H9 (cell line): ENCODE results near the gene RNF149. TPM values are rescaled to one million over a fixed set of nuclear protein-coding genes. Genes with fewer than 3 reads are reported as not detected.

ENCODE experiments used
- DNase-seq: peaks from one replicate; pipeline ENCODE4 v3.0.0-alpha.2; 2017
- H2AFZ ChIP-seq: one replicate; pipeline ENCODE4 v1.6.1; 2013; ENCODE audit warnings: mild to moderate bottlenecking, low read length, control low read depth, moderate library complexity
- H2AK5ac ChIP-seq: 2 replicates; pipeline ENCODE4 v1.6.1; 2013; ENCODE audit warnings: low read length, control low read depth, mixed read lengths; ENCODE audit not compliant: insufficient read length
- H2BK120ac ChIP-seq: one replicate; pipeline ENCODE4 v1.6.1; 2013; ENCODE audit warnings: low read depth, mild to moderate bottlenecking, low read length, control low read depth, inconsistent platforms; ENCODE audit not compliant: poor library complexity, severe bottlenecking
- H2BK12ac ChIP-seq: 2 replicates; pipeline ENCODE4 v1.6.1; 2013; ENCODE audit warnings: low read length, control low read depth, mixed read lengths, low read depth; ENCODE audit not compliant: insufficient read length
- H2BK15ac ChIP-seq: 2 replicates; pipeline ENCODE4 v1.6.1; 2013; ENCODE audit warnings: low read depth, low read length, control low read depth
- H2BK20ac ChIP-seq: one replicate; pipeline ENCODE4 v1.6.1; 2013; ENCODE audit warnings: low read depth, mild to moderate bottlenecking, low read length, control low read depth, inconsistent platforms; ENCODE audit not compliant: poor library complexity, severe bottlenecking
- H2BK5ac ChIP-seq: 2 replicates; pipeline ENCODE4 v1.6.1; 2013; ENCODE audit warnings: low read length, control low read depth, mixed read lengths; ENCODE audit not compliant: insufficient read length
- H3K14ac ChIP-seq: 2 replicates; pipeline ENCODE4 v1.6.1; 2013; ENCODE audit warnings: low read length, control low read depth; ENCODE audit not compliant: insufficient read depth
- H3K18ac ChIP-seq: 2 replicates; pipeline ENCODE4 v1.6.1; 2013; ENCODE audit warnings: low read depth, mild to moderate bottlenecking, mixed read lengths, low read length, control low read depth; ENCODE audit not compliant: insufficient read length
- H3K23ac ChIP-seq: 2 replicates; pipeline ENCODE4 v1.6.1; 2013; ENCODE audit warnings: low read length, control low read depth, mixed read lengths, low read depth; ENCODE audit not compliant: insufficient read length
- H3K23me2 ChIP-seq: 2 replicates; pipeline ENCODE4 v1.6.1; 2013; ENCODE audit warnings: low read depth, mild to moderate bottlenecking, mixed read lengths, low read length, control low read depth; ENCODE audit not compliant: insufficient read length, poor library complexity, severe bottlenecking
- H3K27ac ChIP-seq: 2 replicates; pipeline ENCODE4 v1.5.1; 2013; ENCODE audit warnings: low read length, control low read depth, mixed read lengths, low read depth; ENCODE audit not compliant: insufficient read length
- H3K27me3 ChIP-seq: 2 replicates; pipeline ENCODE4 v1.6.1; 2013; ENCODE audit warnings: low read length, control low read depth, inconsistent platforms; ENCODE audit not compliant: insufficient read depth
- H3K4ac ChIP-seq: 2 replicates; pipeline ENCODE4 v1.6.1; 2013; ENCODE audit warnings: low read depth, mild to moderate bottlenecking, control low read depth, inconsistent platforms, low read length, moderate library complexity
- H3K4me1 ChIP-seq: 2 replicates; pipeline ENCODE4 v1.6.1; 2013; ENCODE audit warnings: low read length, control low read depth, inconsistent platforms; ENCODE audit not compliant: insufficient read depth
- H3K4me2 ChIP-seq: 2 replicates; pipeline ENCODE4 v1.6.1; 2013; ENCODE audit warnings: low read length, control low read depth, mixed read lengths; ENCODE audit not compliant: insufficient read length, insufficient read depth
- H3K56ac ChIP-seq: 2 replicates; pipeline ENCODE4 v1.6.1; 2013; ENCODE audit warnings: low read depth, mild to moderate bottlenecking, mixed read lengths, low read length, control low read depth; ENCODE audit not compliant: insufficient read length
- H3K79me1 ChIP-seq: 2 replicates; pipeline ENCODE4 v1.6.1; 2013; ENCODE audit warnings: low read depth, mild to moderate bottlenecking, moderate library complexity, low read length, control low read depth, inconsistent platforms; ENCODE audit not compliant: insufficient read depth, poor library complexity, severe bottlenecking
- H3K79me2 ChIP-seq: 2 replicates; pipeline ENCODE4 v1.6.1; 2013; ENCODE audit warnings: low read length, control low read depth, inconsistent platforms; ENCODE audit not compliant: insufficient read depth
- H3K9ac ChIP-seq: 2 replicates; pipeline ENCODE4 v1.6.1; 2013; ENCODE audit warnings: low read length, control low read depth, mixed read lengths; ENCODE audit not compliant: insufficient read length; ENCODE audit errors: extremely low read depth
- H3K9me3 ChIP-seq: one replicate; pipeline ENCODE4 v1.6.1; 2013; ENCODE audit warnings: low read depth, low read length, inconsistent platforms; ENCODE audit not compliant: control insufficient read depth
- H3T11ph ChIP-seq: one replicate; pipeline ENCODE4 v1.6.1; 2013; ENCODE audit warnings: mild to moderate bottlenecking, low read length, control low read depth, inconsistent platforms
- H4K20me1 ChIP-seq: one replicate; pipeline ENCODE4 v1.6.1; 2013; ENCODE audit not compliant: control insufficient read depth, insufficient read length, insufficient read depth
- H4K5ac ChIP-seq: 2 replicates; pipeline ENCODE4 v1.6.1; 2013; ENCODE audit warnings: low read depth, mild to moderate bottlenecking, mixed read lengths, low read length, control low read depth; ENCODE audit not compliant: insufficient read length
- H4K8ac ChIP-seq: replicated peaks from 2 replicates; pipeline ENCODE4 v1.6.1; 2013; ENCODE audit warnings: low read length, control low read depth, mixed read lengths, low read depth; ENCODE audit not compliant: insufficient read length
- H4K91ac ChIP-seq: 2 replicates; pipeline ENCODE4 v1.6.1; 2013; ENCODE audit warnings: low read depth, mild to moderate bottlenecking, moderate library complexity, mixed read lengths, low read length, control low read depth; ENCODE audit not compliant: insufficient read length
- H3K27ac Mint-ChIP-seq, 3 experiments: 2 replicates in 2 of 3; 3 replicates in 1 of 3; pipeline ENCODE4 v1.8.0; 2020 to 2021; ENCODE audit warnings: mixed read lengths in 3 of 3, mild to moderate bottlenecking in 1 of 3, moderate library complexity in 1 of 3
- H3K27me3 Mint-ChIP-seq: 2 replicates; pipeline ENCODE4 v1.8.0; 2021; ENCODE audit warnings: low read depth, mild to moderate bottlenecking, moderate library complexity, mixed read lengths
- H3K36me3 Mint-ChIP-seq, 3 experiments: 2 replicates in 2 of 3; 3 replicates in 1 of 3; pipeline ENCODE4 v1.8.0; 2020 to 2021; ENCODE audit warnings: low read depth in 3 of 3, mixed read lengths in 3 of 3; ENCODE audit not compliant: insufficient read depth in 1 of 3
- H3K4me1 Mint-ChIP-seq, 2 experiments: 2 replicates each; pipeline ENCODE4 v1.8.0; 2020; ENCODE audit warnings: mixed read lengths in 2 of 2
- H3K4me3 Mint-ChIP-seq, 2 experiments: 2 replicates in 1 of 2; 3 replicates in 1 of 2; pipeline ENCODE4 v1.8.0; 2020 to 2021; ENCODE audit warnings: mild to moderate bottlenecking in 2 of 2, mixed read lengths in 2 of 2, moderate library complexity in 1 of 2
- H3K9me3 Mint-ChIP-seq, 2 experiments: 2 replicates in 1 of 2; 3 replicates in 1 of 2; pipeline ENCODE4 v1.8.0; 2020; ENCODE audit warnings: mild to moderate bottlenecking in 2 of 2, mixed read lengths in 2 of 2, moderate library complexity in 1 of 2
- WGBS: extraction: QIAGEN DNeasy Blood & Tissue Kit; methylation state at CpG from one replicate; pipeline ENCODE4 v1.1.7; 2013; ENCODE audit warnings: missing lambda C conversion rate, low lambda C conversion rate, mixed read lengths; ENCODE audit not compliant: insufficient read length; ENCODE audit errors: extremely low coverage; 5-methylcytosine and 5-hydroxymethylcytosine counted together
- total RNA-seq: library from RNA; stranded (reverse); gene quantifications from 2 replicates; pipeline ENCODE4 v1.2.1, GENCODE V29; 2021
- TF ChIP-seq, protein P1 (sequence below): fragments of 200-600 bp; sonication (generic); conservative IDR thresholded peaks from 3 replicates; pipeline ENCODE4 v1.8.0; 2021; ENCODE audit warnings: antibody characterized with exemption, mild to moderate bottlenecking

RNF149 gene
- total RNA-seq, 1 experiment from 2014 or later, result 18.0 TPM

GRCh38 chr2:101337877-101338276 lies 29.4 kb upstream of the RNF149 start:
- no peak overlapping the region for H3K27ac Mint-ChIP-seq
- H3K79me1 ChIP-seq, result no peaks in the 10 kb centered on the region
- no peak overlapping the region for H3T11ph ChIP-seq

More at GRCh38 chr2:101337877-101338276, 29.4 kb upstream of the RNF149 start:
- no peak overlapping the region for H2BK20ac ChIP-seq
- H3K56ac ChIP-seq, result no peak overlapping the region
- no peak for DNase-seq
- H3K9me3 Mint-ChIP-seq, result peaks cover 0 to 7% of the 10 kb centered on the region in 2 experiments; a peak in 2 of 5 replicates
- no peak overlapping the region for H3K9ac ChIP-seq
- H3K23ac ChIP-seq, result no peak overlapping the region
- H3K4me1 Mint-ChIP-seq, result peaks cover 39 to 47% of the 10 kb centered on the region in 2 experiments
- no peak overlapping the region for H2AFZ ChIP-seq
- no peak overlapping the region for H3K18ac ChIP-seq
- no peaks in the 10 kb centered on the region for H3K23me2 ChIP-seq
- H3K27me3 ChIP-seq, result no peaks in the 10 kb centered on the region
- TF ChIP-seq, protein P1, sequence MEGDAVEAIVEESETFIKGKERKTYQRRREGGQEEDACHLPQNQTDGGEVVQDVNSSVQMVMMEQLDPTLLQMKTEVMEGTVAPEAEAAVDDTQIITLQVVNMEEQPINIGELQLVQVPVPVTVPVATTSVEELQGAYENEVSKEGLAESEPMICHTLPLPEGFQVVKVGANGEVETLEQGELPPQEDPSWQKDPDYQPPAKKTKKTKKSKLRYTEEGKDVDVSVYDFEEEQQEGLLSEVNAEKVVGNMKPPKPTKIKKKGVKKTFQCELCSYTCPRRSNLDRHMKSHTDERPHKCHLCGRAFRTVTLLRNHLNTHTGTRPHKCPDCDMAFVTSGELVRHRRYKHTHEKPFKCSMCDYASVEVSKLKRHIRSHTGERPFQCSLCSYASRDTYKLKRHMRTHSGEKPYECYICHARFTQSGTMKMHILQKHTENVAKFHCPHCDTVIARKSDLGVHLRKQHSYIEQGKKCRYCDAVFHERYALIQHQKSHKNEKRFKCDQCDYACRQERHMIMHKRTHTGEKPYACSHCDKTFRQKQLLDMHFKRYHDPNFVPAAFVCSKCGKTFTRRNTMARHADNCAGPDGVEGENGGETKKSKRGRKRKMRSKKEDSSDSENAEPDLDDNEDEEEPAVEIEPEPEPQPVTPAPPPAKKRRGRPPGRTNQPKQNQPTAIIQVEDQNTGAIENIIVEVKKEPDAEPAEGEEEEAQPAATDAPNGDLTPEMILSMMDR, result no peak
- H2BK15ac ChIP-seq, result no peak overlapping the region
- no peak overlapping the region for H3K4ac ChIP-seq
- H3K79me2 ChIP-seq, result no peaks in the 10 kb centered on the region
- H2AK5ac ChIP-seq, result no peak overlapping the region
- H4K8ac ChIP-seq, result no peak overlapping the region
- peaks cover 0 to 8% (median 0%) of the 10 kb centered on the region in 3 experiments; a peak in 2 of 7 replicates for H3K36me3 Mint-ChIP-seq
- no CpG with 5 or more reads among the region's 2 CpGs for WGBS
- H4K20me1 ChIP-seq, result no peaks in the 10 kb centered on the region
- peaks cover 6% of the 10 kb centered on the region; the same call in 1 of the 2 replicates for H3K4me1 ChIP-seq
- H3K4me2 ChIP-seq, result no peak overlapping the region
- no peak overlapping the region for H3K27ac ChIP-seq
- H3K9me3 ChIP-seq, result no peaks in the 10 kb centered on the region
- H2BK12ac ChIP-seq, result no peak overlapping the region
- no peak overlapping the region for H2BK5ac ChIP-seq
- no peaks in the 10 kb centered on the region for H3K27me3 Mint-ChIP-seq
- no peak overlapping the region for H3K4me3 Mint-ChIP-seq
- H4K5ac ChIP-seq, result no peak overlapping the region
- H2BK120ac ChIP-seq, result no peak overlapping the region
- no peak overlapping the region; the same call in 1 of the 2 replicates for H3K14ac ChIP-seq
- no peak overlapping the region for H4K91ac ChIP-seq
